ENCODE results near the gene TUBG1. TPM values are rescaled to one million over a fixed set of nuclear protein-coding genes. Genes with fewer than 3 reads are reported as not detected.

The TUBG1 gene
- total and polyA plus RNA-seq, 9 of the 15 experiments (the other 6 are each of a cell fraction or from before 2014, with no cell fraction given): 33.1 to 147 (median 66.0) TPM

DNA sequence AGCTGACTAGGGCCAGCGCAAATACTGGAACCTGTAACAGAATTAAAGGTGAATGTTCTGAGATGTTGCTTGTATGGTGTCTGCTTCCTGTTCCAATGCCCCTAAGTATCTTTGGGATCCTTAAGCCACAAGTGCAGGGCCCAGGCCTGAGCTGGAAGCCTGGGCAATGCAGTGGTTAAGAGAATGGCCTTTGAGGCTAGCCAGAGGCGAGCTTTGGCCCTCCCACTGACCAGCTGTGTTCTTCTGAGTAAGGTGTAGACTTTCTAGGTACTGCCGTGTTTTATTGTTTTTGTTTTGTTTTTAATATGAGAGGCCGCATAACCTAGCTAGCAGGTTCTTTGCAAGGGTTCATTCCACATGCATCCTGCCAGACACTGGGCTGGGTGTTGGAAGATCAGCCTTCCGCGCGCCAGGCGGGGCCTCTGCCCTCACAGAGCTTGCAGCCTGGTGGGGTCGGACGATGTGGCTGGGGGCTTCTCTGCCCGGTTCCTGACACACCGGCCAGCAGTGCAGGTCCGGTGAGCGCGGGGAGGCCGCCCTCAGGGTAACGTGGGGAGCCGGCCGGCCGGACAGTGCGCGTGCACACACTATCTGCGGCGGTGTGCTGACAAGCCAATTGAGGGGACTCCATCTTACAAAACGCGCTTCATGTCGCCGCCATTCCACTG is 43.1 kb upstream of the TUBG1 start (continued):
- TF ChIP-seq, protein P1, sequence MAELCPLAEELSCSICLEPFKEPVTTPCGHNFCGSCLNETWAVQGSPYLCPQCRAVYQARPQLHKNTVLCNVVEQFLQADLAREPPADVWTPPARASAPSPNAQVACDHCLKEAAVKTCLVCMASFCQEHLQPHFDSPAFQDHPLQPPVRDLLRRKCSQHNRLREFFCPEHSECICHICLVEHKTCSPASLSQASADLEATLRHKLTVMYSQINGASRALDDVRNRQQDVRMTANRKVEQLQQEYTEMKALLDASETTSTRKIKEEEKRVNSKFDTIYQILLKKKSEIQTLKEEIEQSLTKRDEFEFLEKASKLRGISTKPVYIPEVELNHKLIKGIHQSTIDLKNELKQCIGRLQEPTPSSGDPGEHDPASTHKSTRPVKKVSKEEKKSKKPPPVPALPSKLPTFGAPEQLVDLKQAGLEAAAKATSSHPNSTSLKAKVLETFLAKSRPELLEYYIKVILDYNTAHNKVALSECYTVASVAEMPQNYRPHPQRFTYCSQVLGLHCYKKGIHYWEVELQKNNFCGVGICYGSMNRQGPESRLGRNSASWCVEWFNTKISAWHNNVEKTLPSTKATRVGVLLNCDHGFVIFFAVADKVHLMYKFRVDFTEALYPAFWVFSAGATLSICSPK (IDR thresholded peaks at IDR 0.05; ENCODE audit: borderline replicate concordance): no peak
- TF ChIP-seq CXXC5 (CRISPR knock-in tag; IDR thresholded peaks at IDR 0.05) (no peak), KDM1A (IDR thresholded peaks at IDR 0.05) (no peak), MAFF (IDR thresholded peaks at IDR 0.05; ENCODE audit: low read length) (no peak), U2AF2 (optimal IDR thresholded peaks at IDR 0.05; ENCODE audit: low read depth, low read length) (no peak), TBP (optimal IDR thresholded peaks at IDR 0.05; ENCODE audit: low read depth, low read length) (no peak), KDM2B (CRISPR knock-in tag; IDR thresholded peaks at IDR 0.05) (no peak), NONO (IDR thresholded peaks at IDR 0.05; ENCODE audit: low read depth in 2 of 2, low read length in 1 of 2) (no peak), SMARCE1 (IDR thresholded peaks at IDR 0.05) (no peak), FOXK1 (CRISPR knock-in tag; IDR thresholded peaks at IDR 0.05; ENCODE audit: borderline replicate concordance) (no peak), NFRKB (IDR thresholded peaks at IDR 0.05; ENCODE audit: low read depth) (0 out of 2 replicates have a peak, but pooled peaks have one; percentile 18), MCM7 (IDR thresholded peaks at IDR 0.05) (no peak), ATF7 (IDR thresholded peaks at IDR 0.05) (no peak), ZFP30 (CRISPR knock-in tag; IDR thresholded peaks at IDR 0.05; ENCODE audit: borderline replicate concordance) (no peak), PHF21A (IDR thresholded peaks at IDR 0.05; ENCODE audit: borderline replicate concordance, low read depth) (no peak), CHD4 (IDR thresholded peaks at IDR 0.05; ENCODE audit: insufficient read depth, insufficient replicate concordance, low read depth, low read length, poor library complexity, severe bottlenecking) (no peak), NUFIP1 (IDR thresholded peaks at IDR 0.05; ENCODE audit: partially characterized antibody) (no peak), ZNF133 (CRISPR knock-in tag; IDR thresholded peaks at IDR 0.05) (no peak), SMARCC2 (IDR thresholded peaks at IDR 0.05; ENCODE audit: low read depth) (no peak), ETS2 (tag; IDR thresholded peaks at IDR 0.05; ENCODE audit: borderline replicate concordance, poor library complexity, severe bottlenecking) (no peak)
- TF ChIP-seq, protein P2, sequence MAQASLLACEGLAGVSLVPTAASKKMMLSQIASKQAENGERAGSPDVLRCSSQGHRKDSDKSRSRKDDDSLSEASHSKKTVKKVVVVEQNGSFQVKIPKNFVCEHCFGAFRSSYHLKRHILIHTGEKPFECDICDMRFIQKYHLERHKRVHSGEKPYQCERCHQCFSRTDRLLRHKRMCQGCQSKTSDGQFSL (CRISPR knock-in tag; IDR thresholded peaks at IDR 0.05): no peak
- TF ChIP-seq, protein P2 (tag; IDR thresholded peaks at IDR 0.05): no peak
- TF ChIP-seq, protein P3, sequence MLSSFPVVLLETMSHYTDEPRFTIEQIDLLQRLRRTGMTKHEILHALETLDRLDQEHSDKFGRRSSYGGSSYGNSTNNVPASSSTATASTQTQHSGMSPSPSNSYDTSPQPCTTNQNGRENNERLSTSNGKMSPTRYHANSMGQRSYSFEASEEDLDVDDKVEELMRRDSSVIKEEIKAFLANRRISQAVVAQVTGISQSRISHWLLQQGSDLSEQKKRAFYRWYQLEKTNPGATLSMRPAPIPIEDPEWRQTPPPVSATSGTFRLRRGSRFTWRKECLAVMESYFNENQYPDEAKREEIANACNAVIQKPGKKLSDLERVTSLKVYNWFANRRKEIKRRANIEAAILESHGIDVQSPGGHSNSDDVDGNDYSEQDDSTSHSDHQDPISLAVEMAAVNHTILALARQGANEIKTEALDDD (IDR thresholded peaks at IDR 0.05): no peak
- TF ChIP-seq, protein P4, sequence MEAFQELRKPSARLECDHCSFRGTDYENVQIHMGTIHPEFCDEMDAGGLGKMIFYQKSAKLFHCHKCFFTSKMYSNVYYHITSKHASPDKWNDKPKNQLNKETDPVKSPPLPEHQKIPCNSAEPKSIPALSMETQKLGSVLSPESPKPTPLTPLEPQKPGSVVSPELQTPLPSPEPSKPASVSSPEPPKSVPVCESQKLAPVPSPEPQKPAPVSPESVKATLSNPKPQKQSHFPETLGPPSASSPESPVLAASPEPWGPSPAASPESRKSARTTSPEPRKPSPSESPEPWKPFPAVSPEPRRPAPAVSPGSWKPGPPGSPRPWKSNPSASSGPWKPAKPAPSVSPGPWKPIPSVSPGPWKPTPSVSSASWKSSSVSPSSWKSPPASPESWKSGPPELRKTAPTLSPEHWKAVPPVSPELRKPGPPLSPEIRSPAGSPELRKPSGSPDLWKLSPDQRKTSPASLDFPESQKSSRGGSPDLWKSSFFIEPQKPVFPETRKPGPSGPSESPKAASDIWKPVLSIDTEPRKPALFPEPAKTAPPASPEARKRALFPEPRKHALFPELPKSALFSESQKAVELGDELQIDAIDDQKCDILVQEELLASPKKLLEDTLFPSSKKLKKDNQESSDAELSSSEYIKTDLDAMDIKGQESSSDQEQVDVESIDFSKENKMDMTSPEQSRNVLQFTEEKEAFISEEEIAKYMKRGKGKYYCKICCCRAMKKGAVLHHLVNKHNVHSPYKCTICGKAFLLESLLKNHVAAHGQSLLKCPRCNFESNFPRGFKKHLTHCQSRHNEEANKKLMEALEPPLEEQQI (IDR thresholded peaks at IDR 0.05): no peak
